Urothelium cell line (cell line): ENCODE data around the gene TMED6.
"Not testable (repeated sequence)": the region's sequence is repeated elsewhere in the genome, so short reads cannot be mapped to it uniquely, and the experiment has no call there.

Experiments used
- DNase-seq: peaks from one replicate; pipeline ENCODE4 v3.0.0; 2011; ENCODE audit warnings: low spot score, mixed read lengths
- FAIRE-seq: peaks from 2 replicates; lab custom pipeline; 2011; peaks lifted over from hg19 to GRCh38; lab: Jason Lieb, UNC

The TMED6 gene

GRCh38 chr16:69307091-69307490, 44.5 kb downstream of the TMED6 start:
- no peak for DNase-seq
- FAIRE-seq, result no peak

- DNase-seq, result no peak
- no peak for FAIRE-seq
Measured at GRCh38 chr16:69306031-69306430, 45.6 kb downstream of the TMED6 start.

DNA sequence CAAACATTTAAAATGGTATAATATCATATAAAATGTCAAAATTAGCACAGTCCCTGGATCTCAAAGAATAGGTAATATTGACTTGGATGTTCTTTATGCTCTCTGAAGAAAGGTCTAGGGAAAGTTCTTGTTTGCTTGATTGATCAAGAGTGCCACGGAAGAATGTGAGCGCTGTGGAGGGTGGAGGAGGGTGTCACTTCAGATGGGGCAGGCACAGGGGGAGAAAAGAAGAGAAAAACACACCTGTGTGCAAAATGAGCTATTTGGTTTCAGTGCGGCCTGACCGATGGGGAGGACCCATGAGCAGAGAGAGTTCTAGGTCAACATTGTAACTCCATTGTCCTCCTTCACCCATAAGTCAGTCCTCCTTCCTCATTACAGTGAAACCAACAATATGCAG, 49.3 kb downstream of the TMED6 start:
- FAIRE-seq (no peak), DNase-seq (no peak)

GRCh38 chr16:69301861-69302260, 49.7 kb downstream of the TMED6 start:
- FAIRE-seq, result no peak
- DNase-seq, result no peak

DNA sequence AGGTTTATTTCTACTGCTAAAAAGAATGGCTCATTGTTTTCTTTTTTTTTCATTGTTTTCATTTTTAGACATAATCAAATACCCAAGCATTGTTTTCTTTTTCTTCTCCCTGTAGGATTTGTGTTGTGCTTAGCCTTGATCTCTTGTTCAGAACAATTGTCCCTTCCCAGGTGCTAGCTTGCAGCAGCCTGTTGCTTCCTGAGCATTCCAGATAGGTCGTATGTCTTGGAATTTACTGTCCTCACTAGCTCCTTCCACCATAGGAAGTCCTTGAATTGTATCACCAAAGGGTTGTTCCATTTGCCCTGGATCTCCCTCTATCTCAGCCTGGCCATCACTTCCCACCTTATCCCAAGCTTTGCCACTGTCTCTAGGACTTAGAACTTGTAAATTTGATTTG, 50.4 kb downstream of the TMED6 start:
- DNase-seq, result no peak
- FAIRE-seq, result no peak

GRCh38 chr16:69298261-69298660, 53.3 kb downstream of the TMED6 start:
- FAIRE-seq (no peak), DNase-seq (no peak)

DNA sequence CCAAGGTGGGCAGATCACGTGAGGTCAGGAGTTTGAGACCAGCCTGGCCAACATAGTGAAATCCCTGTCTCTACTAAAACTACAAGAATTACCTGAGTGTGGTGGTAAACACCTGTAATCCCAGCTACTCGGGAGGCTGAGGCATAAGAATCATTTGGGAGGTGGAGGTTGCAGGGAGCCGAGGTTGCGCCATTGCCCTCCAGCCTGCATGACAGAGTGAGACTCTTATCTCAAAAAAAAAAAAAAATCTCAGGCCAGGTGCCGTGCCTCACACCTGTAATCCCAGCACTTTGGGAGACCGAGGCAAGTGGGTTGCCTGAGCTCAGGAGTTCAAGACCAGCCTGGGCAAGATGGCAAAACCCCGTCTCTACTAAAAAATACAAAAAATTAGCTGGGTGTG, 54.8 kb downstream of the TMED6 start:
- not testable (repeated sequence) for DNase-seq, FAIRE-seq

- FAIRE-seq, result no peak
- no peak for DNase-seq
Measured at GRCh38 chr16:69294051-69294450, 57.5 kb downstream of the TMED6 start.

DNA sequence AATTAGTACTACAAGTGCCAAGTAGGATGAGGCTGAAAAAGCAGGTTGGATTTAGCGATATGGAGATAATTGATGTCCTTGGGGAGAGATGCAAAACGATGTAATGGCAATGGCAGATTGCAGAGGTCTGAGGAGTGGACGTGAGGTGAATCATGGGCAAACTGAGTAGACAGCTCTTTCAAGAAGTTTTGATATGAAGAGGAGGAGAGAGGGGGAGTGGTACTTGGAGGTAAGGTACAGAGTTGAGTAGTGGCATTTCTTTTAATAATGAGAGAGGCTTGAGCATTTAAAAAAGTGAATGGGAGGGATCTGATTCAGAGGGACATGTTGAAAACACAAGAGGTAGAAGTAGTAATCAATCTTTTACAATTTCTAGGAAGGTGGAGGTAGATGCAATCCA, 58.2 kb downstream of the TMED6 start:
- no peak for FAIRE-seq
- DNase-seq, result no peak
